Astrocyte (in vitro differentiated cells and primary cell): ENCODE data around the gene C19orf53.

ENCODE experiments used
- CTCF ChIP-seq: IDR thresholded peaks from 2 replicates; pipeline ENCODE4 v1.5.1; 2011; ENCODE audit warnings: low read depth, mild to moderate bottlenecking, inconsistent platforms, low read length, moderate library complexity; ENCODE audit not compliant: insufficient read depth
- EZH2 ChIP-seq: IDR thresholded peaks from 2 replicates; pipeline ENCODE4 v1.6.1; 2012; ENCODE audit warnings: mild to moderate bottlenecking, low read length, inconsistent platforms; ENCODE audit not compliant: insufficient read depth

DNA sequence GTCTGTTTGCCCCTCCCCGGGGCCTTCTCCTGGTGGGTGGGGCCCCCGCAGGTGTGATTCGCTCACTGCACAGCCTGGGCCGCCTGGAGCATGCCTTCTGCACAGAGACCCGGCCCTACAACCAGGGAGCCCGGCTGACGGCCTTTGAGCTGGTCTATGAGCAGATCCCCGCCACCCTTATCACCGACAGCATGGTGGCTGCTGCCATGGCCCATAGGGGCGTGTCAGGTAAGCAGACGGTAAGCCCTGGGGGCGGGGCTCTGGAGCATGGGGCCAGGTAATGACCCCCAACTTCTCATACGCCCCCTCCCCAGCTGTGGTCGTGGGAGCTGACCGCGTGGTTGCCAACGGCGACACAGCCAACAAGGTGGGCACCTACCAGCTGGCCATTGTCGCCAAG lies 5.7 kb upstream of the C19orf53 start:
- TF ChIP-seq CTCF: no peak
- no peak for TF ChIP-seq EZH2
